ENCODE measurements around the gene ACIN1. TPM values are rescaled to one million over a fixed set of nuclear protein-coding genes. Genes with fewer than 3 reads are reported as not detected.
A peak's percentile ranks its signal among the peaks of the same experiment; 100 is the strongest.

Gene ACIN1
- total and polyA plus RNA-seq, 2 of the 13 experiments (the other 11 are each of a cell fraction or from before 2014, with no cell fraction given), result 165 to 183 TPM

GRCh38 chr14:23052182-23052623, 42.7 kb downstream of the ACIN1 start (continued):
- no peak for TF ChIP-seq ARID5B (CRISPR knock-in tag; IDR thresholded peaks at IDR 0.05)
- TF ChIP-seq KMT2B (CRISPR knock-in tag; IDR thresholded peaks at IDR 0.05), result no peak
- TF ChIP-seq KDM2A (CRISPR knock-in tag; IDR thresholded peaks at IDR 0.05; ENCODE audit: borderline replicate concordance, low read depth), result peak; percentile 66; the same call in 1 of the 2 replicates
- TF ChIP-seq, protein P1, sequence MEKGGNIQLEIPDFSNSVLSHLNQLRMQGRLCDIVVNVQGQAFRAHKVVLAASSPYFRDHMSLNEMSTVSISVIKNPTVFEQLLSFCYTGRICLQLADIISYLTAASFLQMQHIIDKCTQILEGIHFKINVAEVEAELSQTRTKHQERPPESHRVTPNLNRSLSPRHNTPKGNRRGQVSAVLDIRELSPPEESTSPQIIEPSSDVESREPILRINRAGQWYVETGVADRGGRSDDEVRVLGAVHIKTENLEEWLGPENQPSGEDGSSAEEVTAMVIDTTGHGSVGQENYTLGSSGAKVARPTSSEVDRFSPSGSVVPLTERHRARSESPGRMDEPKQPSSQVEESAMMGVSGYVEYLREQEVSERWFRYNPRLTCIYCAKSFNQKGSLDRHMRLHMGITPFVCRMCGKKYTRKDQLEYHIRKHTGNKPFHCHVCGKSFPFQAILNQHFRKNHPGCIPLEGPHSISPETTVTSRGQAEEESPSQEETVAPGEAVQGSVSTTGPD (CRISPR knock-in tag; IDR thresholded peaks at IDR 0.05), result no peak
- no peak for TF ChIP-seq NFYB (CRISPR knock-in tag; IDR thresholded peaks at IDR 0.05)
- no peak for TF ChIP-seq CBX2 (IDR thresholded peaks at IDR 0.05; ENCODE audit: low read depth, low read length)
- no peak for TF ChIP-seq CBX2 (CRISPR knock-in tag; IDR thresholded peaks at IDR 0.05; ENCODE audit: low read depth)
- TF ChIP-seq, protein P2, sequence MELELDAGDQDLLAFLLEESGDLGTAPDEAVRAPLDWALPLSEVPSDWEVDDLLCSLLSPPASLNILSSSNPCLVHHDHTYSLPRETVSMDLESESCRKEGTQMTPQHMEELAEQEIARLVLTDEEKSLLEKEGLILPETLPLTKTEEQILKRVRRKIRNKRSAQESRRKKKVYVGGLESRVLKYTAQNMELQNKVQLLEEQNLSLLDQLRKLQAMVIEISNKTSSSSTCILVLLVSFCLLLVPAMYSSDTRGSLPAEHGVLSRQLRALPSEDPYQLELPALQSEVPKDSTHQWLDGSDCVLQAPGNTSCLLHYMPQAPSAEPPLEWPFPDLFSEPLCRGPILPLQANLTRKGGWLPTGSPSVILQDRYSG (CRISPR knock-in tag; IDR thresholded peaks at IDR 0.05), result no peak
- TF ChIP-seq ZNF605 (CRISPR knock-in tag; IDR thresholded peaks at IDR 0.05), result no peak
- TF ChIP-seq SYNCRIP (IDR thresholded peaks at IDR 0.05; ENCODE audit: insufficient read depth, low read depth, low read length), result no peak
- no peak for TF ChIP-seq ZNF597 (CRISPR knock-in tag; IDR thresholded peaks at IDR 0.05)
- TF ChIP-seq DNMT1 (CRISPR knock-in tag; IDR thresholded peaks at IDR 0.05), result peak; percentile 31; the same call in 1 of the 2 replicates
- TF ChIP-seq, protein P3, sequence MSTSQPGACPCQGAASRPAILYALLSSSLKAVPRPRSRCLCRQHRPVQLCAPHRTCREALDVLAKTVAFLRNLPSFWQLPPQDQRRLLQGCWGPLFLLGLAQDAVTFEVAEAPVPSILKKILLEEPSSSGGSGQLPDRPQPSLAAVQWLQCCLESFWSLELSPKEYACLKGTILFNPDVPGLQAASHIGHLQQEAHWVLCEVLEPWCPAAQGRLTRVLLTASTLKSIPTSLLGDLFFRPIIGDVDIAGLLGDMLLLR (CRISPR knock-in tag; IDR thresholded peaks at IDR 0.05), result no peak
- peak; percentile 78; the same call in 1 of the 2 replicates for TF ChIP-seq ZNF788 (CRISPR knock-in tag; IDR thresholded peaks at IDR 0.05; ENCODE audit: borderline replicate concordance)
- TF ChIP-seq ONECUT2 (CRISPR knock-in tag; IDR thresholded peaks at IDR 0.05), result no peak
- 0 out of 2 replicates have a peak, but pooled peaks have one; percentile 14 for TF ChIP-seq ZNF7 (CRISPR knock-in tag; IDR thresholded peaks at IDR 0.05)
- no peak for TF ChIP-seq IRX3 (CRISPR knock-in tag; IDR thresholded peaks at IDR 0.05; ENCODE audit: borderline replicate concordance, low read depth)
- no peak for TF ChIP-seq ZNF556 (CRISPR knock-in tag; IDR thresholded peaks at IDR 0.05; ENCODE audit: borderline replicate concordance)
- TF ChIP-seq RBFOX2 (IDR thresholded peaks at IDR 0.05; ENCODE audit: low read depth, low read length), result no peak

Measured in HepG2 (cell line).